Spleen (tissue), 7 donors: Measurements from ENCODE around the gene LYRM7.

Experiments
- POLR2A ChIP-seq, 3 donors: fragments of 450-650 bp; IDR thresholded peaks; one replicate each; pipeline ENCODE4 v1.5.1; 2017; ENCODE audit warnings: antibody characterized with exemption in 3 of 3, mild to moderate bottlenecking in 1 of 3
- POLR2AphosphoS5 ChIP-seq, 3 donors: sonication (generic); formaldehyde crosslinking; IDR thresholded peaks; one replicate each; pipeline ENCODE4 v1.5.1; 2017; ENCODE audit warnings: antibody characterized with exemption in 3 of 3
- TF ChIP-seq, protein P1 (sequence below), 11 experiments: fragments of 200-600 bp in 7 of 11; fragments of 450-650 bp in 4 of 11; sonication (generic) in 4 of 11; IDR thresholded peaks in 8 of 11; conservative IDR thresholded peaks in 3 of 11; 1 replicate in 7 of 11; 2 replicates in 4 of 11; pipeline versions ENCODE4 v1.4.0 to v1.8.0; 2016 to 2021; ENCODE audit warnings: antibody characterized with exemption in 11 of 11, inconsistent platforms in 4 of 11, mild to moderate bottlenecking in 1 of 11
- donor health status: DM: no; HTN: no; CAD: no; lungs with moderate emphysema.
- donor health status: DM: no; HTN: no; CAD: no.
- donor health status: DM: no; HTN: no; CAD: no.

DNA sequence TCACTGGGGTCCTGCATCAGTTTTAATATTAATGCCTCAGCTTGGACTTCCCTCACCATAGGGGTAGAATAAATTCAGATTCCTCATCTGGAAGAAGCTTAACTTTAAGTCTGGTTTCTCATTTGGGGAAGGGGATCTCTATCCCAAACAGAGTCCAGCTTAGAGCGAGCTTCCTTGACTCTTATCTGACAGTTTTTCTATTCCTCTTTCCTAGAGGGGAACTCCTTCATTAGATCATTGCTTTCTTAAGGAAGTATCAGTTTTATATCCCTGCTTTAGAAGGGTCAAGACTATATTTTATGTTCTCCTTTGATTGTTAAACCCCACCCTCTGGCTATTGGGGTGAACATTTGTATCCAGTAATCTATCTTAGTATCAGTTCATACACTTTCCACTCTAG, 68.9 kb downstream of the LYRM7 start:
- TF ChIP-seq POLR2AphosphoS5 (IDR thresholded peaks at IDR 0.05) (no peak), POLR2A (IDR thresholded peaks at IDR 0.05) (no peak)
- TF ChIP-seq, protein P1, sequence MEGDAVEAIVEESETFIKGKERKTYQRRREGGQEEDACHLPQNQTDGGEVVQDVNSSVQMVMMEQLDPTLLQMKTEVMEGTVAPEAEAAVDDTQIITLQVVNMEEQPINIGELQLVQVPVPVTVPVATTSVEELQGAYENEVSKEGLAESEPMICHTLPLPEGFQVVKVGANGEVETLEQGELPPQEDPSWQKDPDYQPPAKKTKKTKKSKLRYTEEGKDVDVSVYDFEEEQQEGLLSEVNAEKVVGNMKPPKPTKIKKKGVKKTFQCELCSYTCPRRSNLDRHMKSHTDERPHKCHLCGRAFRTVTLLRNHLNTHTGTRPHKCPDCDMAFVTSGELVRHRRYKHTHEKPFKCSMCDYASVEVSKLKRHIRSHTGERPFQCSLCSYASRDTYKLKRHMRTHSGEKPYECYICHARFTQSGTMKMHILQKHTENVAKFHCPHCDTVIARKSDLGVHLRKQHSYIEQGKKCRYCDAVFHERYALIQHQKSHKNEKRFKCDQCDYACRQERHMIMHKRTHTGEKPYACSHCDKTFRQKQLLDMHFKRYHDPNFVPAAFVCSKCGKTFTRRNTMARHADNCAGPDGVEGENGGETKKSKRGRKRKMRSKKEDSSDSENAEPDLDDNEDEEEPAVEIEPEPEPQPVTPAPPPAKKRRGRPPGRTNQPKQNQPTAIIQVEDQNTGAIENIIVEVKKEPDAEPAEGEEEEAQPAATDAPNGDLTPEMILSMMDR (IDR thresholded peaks at IDR 0.05 in 8 of 11, conservative IDR thresholded peaks at IDR 0.05 in 3 of 11), result no peak
